Brain microvascular endothelial cell (primary cell): ENCODE measurements around the gene TNS2.

ENCODE experiments used
- DNase-seq: peaks from one replicate; pipeline ENCODE4 v3.0.0-alpha.2; 2020
- H3K27ac ChIP-seq: fragments of 250-450 bp; sonication (Bioruptor Pico); 2 replicates; pipeline ENCODE4 v1.5.1; 2020; ENCODE audit warnings: mild to moderate bottlenecking, moderate library complexity
- H3K27me3 ChIP-seq: fragments of 250-450 bp; sonication (Bioruptor Pico); replicated peaks from 2 replicates; pipeline ENCODE4 v1.5.1; 2020; ENCODE audit warnings: mild to moderate bottlenecking
- H3K36me3 ChIP-seq: fragments of 250-450 bp; sonication (Bioruptor Pico); replicated peaks from 2 replicates; pipeline ENCODE4 v1.5.1; 2020; ENCODE audit warnings: mild to moderate bottlenecking
- H3K4me3 ChIP-seq: 2 replicates; pipeline ENCODE4 v1.5.1; 2011; ENCODE audit warnings: low read depth, mild to moderate bottlenecking, control low read depth, low read length, moderate library complexity
- CTCF ChIP-seq: IDR thresholded peaks from 2 replicates; pipeline ENCODE4 v1.5.1; 2011; ENCODE audit warnings: low read depth, mild to moderate bottlenecking, moderate library complexity, low read length, control low read depth, inconsistent platforms; ENCODE audit errors: missing control alignments
- in situ Hi-C: cut with HindIII; loops from 2 replicates; pipeline ENCODE4 v1.10.0; 2017; ENCODE audit warnings: low sequenced_read_pairs, low pct_ligation_motif_present

TNS2 gene

GRCh38 chr12:53113136-53113705, 63.4 kb downstream of the TNS2 start:
- no peaks in the 10 kb centered on the region for H3K27me3 ChIP-seq
- in situ Hi-C loops, result no loop called here
- TF ChIP-seq CTCF, result no peak
- no peak overlapping the region for H3K27ac ChIP-seq
- H3K4me3 ChIP-seq, result no peak overlapping the region
- no peaks in the 10 kb centered on the region for H3K36me3 ChIP-seq
- DNase-seq, result no peak

GRCh38 chr12:53113951-53114350, 64.1 kb downstream of the TNS2 start:
- Histone ChIP-seq H3K27me3 (no peaks in the 10 kb centered on the region), H3K36me3 (no peaks in the 10 kb centered on the region), H3K4me3 (no peak overlapping the region), H3K27ac (no peak overlapping the region)
- no peak for DNase-seq
- TF ChIP-seq CTCF, result no peak
- in situ Hi-C loops, result no loop called here
